Measurements from ENCODE around the gene MSI2. TPM values are rescaled to one million over a fixed set of nuclear protein-coding genes. Genes with fewer than 3 reads are reported as not detected.
A peak's percentile ranks its signal among the peaks of the same experiment; 100 is the strongest.

MSI2 gene
- total and polyA plus RNA-seq, 9 of the 15 experiments (the other 6 are each of a cell fraction or from before 2014, with no cell fraction given), result 4.6 to 61.8 (median 42.4) TPM

DNA sequence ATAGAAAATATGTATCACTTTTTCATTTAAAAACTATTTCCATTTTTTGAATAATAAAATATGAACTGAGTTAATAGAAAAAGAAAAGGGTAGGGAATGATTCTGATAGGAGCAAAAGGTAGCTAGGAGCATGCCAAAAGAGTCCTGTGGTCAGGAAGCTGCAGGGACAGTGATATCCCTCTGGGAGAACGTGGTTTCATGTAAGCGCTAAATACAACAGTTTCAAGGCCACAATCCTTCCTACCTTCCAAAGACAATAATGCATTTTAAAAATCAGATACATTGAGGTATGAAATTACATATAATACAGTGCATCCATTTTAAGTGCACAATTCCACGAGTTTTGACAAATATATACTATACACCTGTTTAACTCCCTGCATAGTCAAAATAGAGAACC is 432.9 kb downstream of the MSI2 start:
- Histone ChIP-seq H3K27ac (ENCODE audit: extremely low read depth, low read depth, low read length) (no peak overlapping the region), H4K20me1 (replicated peaks; ENCODE audit: control insufficient read depth, insufficient read depth, low read length) (no peaks in the 10 kb centered on the region), H2AFZ (ENCODE audit: low read depth, low read length) (no peak overlapping the region), H3K36me3 (ENCODE audit: control insufficient read depth, insufficient read depth, low read length) (no peaks in the 10 kb centered on the region), H3K9me3 (replicated peaks; ENCODE audit: control insufficient read depth, insufficient read depth, low read depth, low read length) (no peaks in the 10 kb centered on the region), H3K4me3 (no peak overlapping the region), H3K9me1 (ENCODE audit: control insufficient read depth, insufficient read depth, low read length) (no peaks in the 10 kb centered on the region), H3K4me1 (replicated peaks in 1 of 2; ENCODE audit: control insufficient read depth in 2 of 2, insufficient read depth in 2 of 2, low read length in 2 of 2) (no peaks in the 10 kb centered on the region), H3K79me2 (ENCODE audit: control insufficient read depth, insufficient read depth, low read length) (no peaks in the 10 kb centered on the region), H3K27me3 (ENCODE audit: control insufficient read depth in 2 of 2, insufficient read depth in 2 of 2, low read length in 2 of 2) (no peaks in the 10 kb centered on the region), H3K4me2 (ENCODE audit: insufficient read depth, low read length) (no peak overlapping the region), H3K9ac (ENCODE audit: insufficient read depth in 1 of 2, low read depth in 2 of 2, low read length in 2 of 2) (no peak overlapping the region)
- TF ChIP-seq TRIM24 (IDR thresholded peaks at IDR 0.05), result no peak
- TF ChIP-seq BCL6 (CRISPR knock-in tag; IDR thresholded peaks at IDR 0.05), result no peak
- BruUV-seq (replicated peaks), result no TSS peak
- intact Hi-C loops (cut with micrococcal nuclease) (no loop called here), in situ Hi-C loops (cut with MboI) (no loop called here)
- CTCF ChIA-PET (ENCODE audit: low intra/inter-chr PET ratio), result no interaction called here
- POLR2A ChIA-PET, result no interaction called here
- ATAC-seq (no peak), DNase-seq (ENCODE audit: extremely low read depth in 1 of 4, low spot score in 3 of 4) (no peak), FAIRE-seq (no peak)
- 7% methylated on average over 3 of the region's 3 CpGs for WGBS (ENCODE audit: insufficient coverage, low coverage, missing lambda C conversion rate)

GRCh38 chr17:57691939-57692338 is 435.6 kb downstream of the MSI2 start:
- ChIA-PET POLR2A (no interaction called here), CTCF (ENCODE audit: low intra/inter-chr PET ratio) (no interaction called here)
- ATAC-seq (no peak), DNase-seq (ENCODE audit: extremely low read depth in 1 of 4, low spot score in 3 of 4) (no peak), FAIRE-seq (no peak)
- H2AFZ ChIP-seq (ENCODE audit: low read depth, low read length), result no peak overlapping the region
- H3K79me2 ChIP-seq (ENCODE audit: control insufficient read depth, insufficient read depth, low read length), result no peaks in the 10 kb centered on the region
- intact Hi-C loops (cut with micrococcal nuclease) (no loop called here), in situ Hi-C loops (cut with MboI) (no loop called here)
- H3K27me3 ChIP-seq (ENCODE audit: control insufficient read depth in 2 of 2, insufficient read depth in 2 of 2, low read length in 2 of 2), result peaks cover 0 to 10% of the 10 kb centered on the region in 2 experiments; a peak in 2 of 5 replicates
- H3K4me3 ChIP-seq, result no peak overlapping the region
- BruUV-seq (replicated peaks), result no TSS peak
- no peaks in the 10 kb centered on the region for H3K36me3 ChIP-seq (ENCODE audit: control insufficient read depth, insufficient read depth, low read length)
- no peak overlapping the region for H3K4me2 ChIP-seq (ENCODE audit: insufficient read depth, low read length)
- no peaks in the 10 kb centered on the region for H3K9me3 ChIP-seq (replicated peaks; ENCODE audit: control insufficient read depth, insufficient read depth, low read depth, low read length)
- no peaks in the 10 kb centered on the region for H3K4me1 ChIP-seq (replicated peaks in 1 of 2; ENCODE audit: control insufficient read depth in 2 of 2, insufficient read depth in 2 of 2, low read length in 2 of 2)
- no peaks in the 10 kb centered on the region for H4K20me1 ChIP-seq (replicated peaks; ENCODE audit: control insufficient read depth, insufficient read depth, low read length)
- H3K27ac ChIP-seq (ENCODE audit: extremely low read depth, low read depth, low read length), result no peak overlapping the region
- 0% methylated on average over 1 of the region's 1 CpG for WGBS (ENCODE audit: insufficient coverage, low coverage, missing lambda C conversion rate)
- H3K9me1 ChIP-seq (ENCODE audit: control insufficient read depth, insufficient read depth, low read length), result no peaks in the 10 kb centered on the region
- TF ChIP-seq ZNF324 (CRISPR knock-in tag; IDR thresholded peaks at IDR 0.05), result peak; percentile 29; the same call in 1 of the 2 replicates
- peak; percentile 60; the same call in 1 of the 2 replicates for TF ChIP-seq ZNF316 (IDR thresholded peaks at IDR 0.05)
- TF ChIP-seq C11orf30 (IDR thresholded peaks at IDR 0.05; ENCODE audit: low read depth), result peak; percentile 44; the same call in 1 of the 2 replicates
- no peak for TF ChIP-seq ELF1 (tag; IDR thresholded peaks at IDR 0.05)
- H3K9ac ChIP-seq (ENCODE audit: insufficient read depth in 1 of 2, low read depth in 2 of 2, low read length in 2 of 2), result no peak overlapping the region

Data from K562 (cell line).